ENCODE results near the gene CHM.

GRCh38 chrX:86013792-86014191, 33.6 kb downstream of the CHM start:
- no peak for TF ChIP-seq TEAD4 (CRISPR knock-in tag; IDR thresholded peaks at IDR 0.05)
- no peak for TF ChIP-seq CTCF (IDR thresholded peaks at IDR 0.05)
- TF ChIP-seq, protein P1, sequence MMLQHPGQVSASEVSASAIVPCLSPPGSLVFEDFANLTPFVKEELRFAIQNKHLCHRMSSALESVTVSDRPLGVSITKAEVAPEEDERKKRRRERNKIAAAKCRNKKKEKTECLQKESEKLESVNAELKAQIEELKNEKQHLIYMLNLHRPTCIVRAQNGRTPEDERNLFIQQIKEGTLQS (CRISPR knock-in tag; conservative IDR thresholded peaks at IDR 0.05) = no peak
- TF ChIP-seq NFATC4 (CRISPR knock-in tag; IDR thresholded peaks at IDR 0.05) = no peak
- no peak for TF ChIP-seq NFYB (CRISPR knock-in tag; conservative IDR thresholded peaks at IDR 0.05; ENCODE audit: low read depth)
- TF ChIP-seq ZNF121 (CRISPR knock-in tag; IDR thresholded peaks at IDR 0.05) = no peak
- TF ChIP-seq SP1 (CRISPR knock-in tag; conservative IDR thresholded peaks at IDR 0.05) = no peak
- TF ChIP-seq, protein P2, sequence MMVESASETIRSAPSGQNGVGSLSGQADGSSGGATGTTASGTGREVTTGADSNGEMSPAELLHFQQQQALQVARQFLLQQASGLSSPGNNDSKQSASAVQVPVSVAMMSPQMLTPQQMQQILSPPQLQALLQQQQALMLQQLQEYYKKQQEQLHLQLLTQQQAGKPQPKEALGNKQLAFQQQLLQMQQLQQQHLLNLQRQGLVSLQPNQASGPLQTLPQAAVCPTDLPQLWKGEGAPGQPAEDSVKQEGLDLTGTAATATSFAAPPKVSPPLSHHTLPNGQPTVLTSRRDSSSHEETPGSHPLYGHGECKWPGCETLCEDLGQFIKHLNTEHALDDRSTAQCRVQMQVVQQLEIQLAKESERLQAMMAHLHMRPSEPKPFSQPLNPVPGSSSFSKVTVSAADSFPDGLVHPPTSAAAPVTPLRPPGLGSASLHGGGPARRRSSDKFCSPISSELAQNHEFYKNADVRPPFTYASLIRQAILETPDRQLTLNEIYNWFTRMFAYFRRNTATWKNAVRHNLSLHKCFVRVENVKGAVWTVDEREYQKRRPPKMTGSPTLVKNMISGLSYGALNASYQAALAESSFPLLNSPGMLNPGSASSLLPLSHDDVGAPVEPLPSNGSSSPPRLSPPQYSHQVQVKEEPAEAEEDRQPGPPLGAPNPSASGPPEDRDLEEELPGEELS (CRISPR knock-in tag; IDR thresholded peaks at IDR 0.05) = no peak
- no peak for TF ChIP-seq ZBTB43 (CRISPR knock-in tag; IDR thresholded peaks at IDR 0.05)
- TF ChIP-seq, protein P3, sequence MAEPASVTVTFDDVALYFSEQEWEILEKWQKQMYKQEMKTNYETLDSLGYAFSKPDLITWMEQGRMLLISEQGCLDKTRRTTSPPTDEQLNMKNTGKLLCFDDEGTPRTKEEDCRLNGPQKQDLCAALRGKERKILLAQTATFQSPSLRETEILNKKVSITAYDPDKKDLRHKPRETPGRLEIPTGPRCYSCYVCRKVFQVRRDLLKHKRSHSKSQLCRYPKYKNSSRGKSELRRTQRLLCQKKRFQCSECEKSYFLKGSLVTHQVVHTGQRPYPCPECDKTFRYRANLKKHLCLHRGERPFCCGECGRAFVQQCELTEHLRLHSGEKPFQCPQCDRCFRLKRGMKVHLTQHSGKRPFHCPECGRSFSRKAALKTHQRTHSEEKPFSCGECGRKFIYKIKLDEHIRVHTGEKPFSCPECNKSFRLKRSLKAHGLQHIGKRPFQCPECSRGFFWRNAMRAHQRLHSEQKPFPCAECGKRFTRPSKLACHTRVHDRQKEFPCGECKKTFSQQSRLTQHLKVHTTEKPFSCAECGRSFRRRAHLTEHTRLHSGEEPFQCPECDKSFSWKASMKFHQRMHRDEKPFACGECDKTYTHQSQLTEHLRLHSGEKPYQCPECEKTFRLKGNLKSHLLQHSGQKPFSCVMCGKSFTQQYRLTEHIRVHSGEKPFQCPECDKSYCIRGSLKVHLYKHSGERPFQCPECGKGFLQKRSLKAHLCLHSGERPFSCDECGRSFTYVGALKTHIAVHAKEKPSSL (CRISPR knock-in tag; conservative IDR thresholded peaks at IDR 0.05) = no peak

Data from WTC11 (cell line).